Lower leg skin (tissue), 4 donors: ENCODE measurements around the gene C19orf12. TPM values are rescaled to one million over a fixed set of nuclear protein-coding genes. Genes with fewer than 3 reads are reported as not detected.

Experiments
- DNase-seq, 2 donors: peaks; one replicate each; pipeline ENCODE4 v3.0.0-alpha.2; 2019; ENCODE audit warnings: low spot score in 2 of 2
- H3K4me3 ChIP-seq: fragments of 200-600 bp; sonication (generic); 2 replicates; pipeline ENCODE4 v1.5.1; 2017; ENCODE audit warnings: mild to moderate bottlenecking, low read depth; ENCODE audit not compliant: poor library complexity, severe bottlenecking
- CTCF ChIP-seq, 3 donors: fragments of 450-650 bp; IDR thresholded peaks; one replicate each; pipeline ENCODE4 v1.5.1; 2016; ENCODE audit warnings: antibody characterized with exemption in 3 of 3, mild to moderate bottlenecking in 3 of 3, moderate library complexity in 2 of 3
- POLR2A ChIP-seq, 2 donors: fragments of 450-650 bp; IDR thresholded peaks; one replicate each; pipeline ENCODE4 v1.6.1; 2016 to 2017; ENCODE audit warnings: antibody characterized with exemption in 2 of 2, mild to moderate bottlenecking in 1 of 2, moderate library complexity in 1 of 2
- WGBS, 2 donors: methylation state at CpG; one replicate each; pipeline ENCODE4 v1.1.5; 2018; 5-methylcytosine and 5-hydroxymethylcytosine counted together
- intact Hi-C: fragments of 100-400 bp; cut with DNase I; formaldehyde crosslinking; loops from one replicate; pipeline ENCODE4 v1.15.0; 2023; ENCODE audit warnings: low total_unique reads
- total RNA-seq, 4 donors: library from RNA; depleted of rRNA; stranded (reverse); fragments of >200 nt; gene quantifications; one replicate each; pipeline ENCODE4 v1.1.0, GENCODE V29; 2016

C19orf12 gene
- total RNA-seq, 4 donors from 2014 or later, result 20.6 to 32.3 (median 26.0) TPM

DNA sequence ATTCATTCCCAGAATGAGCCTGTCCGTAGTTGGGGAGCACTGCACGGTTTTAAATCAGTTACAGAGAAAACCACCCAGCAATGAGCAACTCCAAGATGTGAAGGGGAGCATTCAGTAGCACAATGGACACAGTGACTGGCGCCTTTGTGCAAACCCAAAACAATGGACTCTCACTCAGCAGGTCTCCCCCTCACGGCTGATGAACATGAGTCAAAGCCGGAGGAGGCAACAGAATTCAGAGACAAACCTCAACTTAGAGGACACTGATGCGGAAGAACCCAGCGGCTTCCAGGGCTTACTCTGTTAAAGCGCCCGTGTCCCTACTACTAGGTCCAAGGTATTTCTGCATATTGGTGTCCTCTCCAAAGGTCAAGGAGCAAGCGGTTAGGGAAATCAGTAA is 32.1 kb downstream of the C19orf12 start:
- no peak for TF ChIP-seq CTCF (IDR thresholded peaks at IDR 0.05)
- no peak for TF ChIP-seq POLR2A (IDR thresholded peaks at IDR 0.05)
- DNase-seq, result no peak
- intact Hi-C loops, result no loop called here
- WGBS, 2 donors, result 84 to 88% methylated on average over 10 of the region's 10 CpGs
- no peak overlapping the region for H3K4me3 ChIP-seq

DNA sequence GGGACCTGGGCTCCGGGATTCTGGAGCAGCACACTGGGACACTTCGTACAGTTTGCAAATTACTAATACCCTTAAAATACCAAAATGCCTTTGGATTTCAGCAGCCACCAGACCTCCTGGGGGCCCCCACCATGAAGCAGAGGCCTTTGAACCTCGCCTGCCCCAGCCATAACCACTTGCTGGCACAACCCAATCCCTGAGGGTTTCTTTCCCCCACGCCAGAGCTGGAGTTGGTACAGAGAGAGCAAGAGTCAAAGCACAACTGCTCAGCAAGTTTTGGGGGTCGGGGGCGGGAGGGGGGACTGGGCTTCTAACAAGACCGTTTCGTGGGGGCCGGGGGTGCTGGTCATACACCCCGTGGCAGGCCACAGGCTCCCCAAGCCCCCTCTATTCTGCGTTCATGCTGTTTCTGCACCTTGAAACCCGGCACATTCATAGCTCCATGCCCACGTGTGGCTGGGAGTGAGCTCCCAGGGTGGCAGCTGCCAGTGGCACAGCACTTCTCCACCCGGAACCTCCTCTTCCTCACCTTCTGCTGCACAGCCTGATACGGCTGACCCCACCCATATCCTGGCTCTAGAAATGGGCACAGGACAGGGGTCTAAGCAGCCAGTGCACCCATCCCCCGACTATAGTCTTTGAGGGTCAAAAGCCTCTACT is 32.7 kb downstream of the C19orf12 start:
- H3K4me3 ChIP-seq, result no peak overlapping the region
- no peak for DNase-seq
- TF ChIP-seq CTCF (IDR thresholded peaks at IDR 0.05), result no peak
- intact Hi-C loops, result no loop called here
- WGBS, 2 donors, result 59 to 79% methylated on average over 13 to 16 of the region's 16 CpGs

- peak in 1 of 2 donors; percentile 84 for DNase-seq
- no peak overlapping the region for H3K4me3 ChIP-seq
- intact Hi-C loops, result no loop called here
- no peak for TF ChIP-seq CTCF (IDR thresholded peaks at IDR 0.05)
- no peak for TF ChIP-seq POLR2A (IDR thresholded peaks at IDR 0.05)
- WGBS, 2 donors, result 62 to 66% methylated on average over 12 to 13 of the region's 13 CpGs
Observed at GRCh38 chr19:29681422-29682235, 33.4 kb downstream of the C19orf12 start.

GRCh38 chr19:29680937-29681336 is 34.1 kb downstream of the C19orf12 start:
- WGBS, 2 donors, result 82 to 85% methylated on average over 5 to 7 of the region's 7 CpGs
- DNase-seq, result no peak
- intact Hi-C loops, result no loop called here
- H3K4me3 ChIP-seq, result no peak overlapping the region
- no peak for TF ChIP-seq CTCF (IDR thresholded peaks at IDR 0.05)
- no peak for TF ChIP-seq POLR2A (IDR thresholded peaks at IDR 0.05)

DNA sequence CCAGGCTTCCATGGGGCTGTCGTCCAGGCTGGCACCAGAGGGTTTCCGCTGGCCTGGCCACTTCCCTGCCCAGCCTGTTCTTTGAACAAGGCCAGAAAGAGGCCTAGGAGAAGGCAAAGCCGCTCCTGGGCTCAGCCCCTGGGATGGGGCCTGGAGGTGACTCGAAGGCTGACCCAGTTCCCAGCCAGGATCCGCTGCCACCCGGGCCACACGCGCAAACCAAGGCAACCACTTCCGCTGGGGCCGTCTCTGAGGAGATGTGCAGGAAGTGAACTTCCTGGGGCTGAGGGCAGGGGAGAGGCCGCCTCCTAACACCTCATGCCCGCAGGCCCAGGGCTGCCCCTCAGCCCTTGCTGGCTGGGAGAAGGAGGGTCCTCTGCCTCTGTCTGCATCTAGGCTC is 34.6 kb downstream of the C19orf12 start:
- TF ChIP-seq CTCF (IDR thresholded peaks at IDR 0.05), result no peak
- no peak for TF ChIP-seq POLR2A (IDR thresholded peaks at IDR 0.05)
- intact Hi-C loops, result no loop called here
- 45 to 69% methylated on average over 12 of the region's 12 CpGs for WGBS, 2 donors
- no peak for DNase-seq
- H3K4me3 ChIP-seq, result no peak overlapping the region
